ENCODE results near the gene CACTIN.

Gene CACTIN

GRCh38 chr19:3626473-3627350, at the start of gene CACTIN:
Gene CACTIN, minus strand, starts transcription at chr19:3626790. Its CDS starts 28 bp downstream, at chr19:3626762.
- DNase-seq (ENCODE audit: low read depth): peak; percentile 99
- peak within 1 kb of the TSS; percentile 94 for H3K4me3 ChIP-seq (ENCODE audit: low read depth, low read length)

GRCh38 chr19:3674784-3675543, 48.4 kb upstream of the CACTIN start:
- no peak overlapping the region for H3K4me3 ChIP-seq (ENCODE audit: low read depth, low read length)
- DNase-seq (ENCODE audit: low read depth): no peak
- TF ChIP-seq CTCF (conservative IDR thresholded peaks at IDR 0.05; ENCODE audit: low read depth, low read length): no peak

More at GRCh38 chr19:3626473-3627350, at the start of gene CACTIN:
- no peak for TF ChIP-seq CTCF (conservative IDR thresholded peaks at IDR 0.05; ENCODE audit: low read depth, low read length)

GRCh38 chr19:3673506-3674439, 47.2 kb upstream of the CACTIN start:
- H3K4me3 ChIP-seq (ENCODE audit: low read depth, low read length): no peak overlapping the region
- no peak for TF ChIP-seq CTCF (conservative IDR thresholded peaks at IDR 0.05; ENCODE audit: low read depth, low read length)
- no peak for DNase-seq (ENCODE audit: low read depth)

- no peak for DNase-seq (ENCODE audit: low read depth)
- H3K4me3 ChIP-seq (ENCODE audit: low read depth, low read length): no peak overlapping the region
- TF ChIP-seq CTCF (conservative IDR thresholded peaks at IDR 0.05; ENCODE audit: low read depth, low read length): no peak
Measured at GRCh38 chr19:3672993-3673392, 46.4 kb upstream of the CACTIN start.

GRCh38 chr19:3672575-3672948, 46.0 kb upstream of the CACTIN start:
- H3K4me3 ChIP-seq (ENCODE audit: low read depth, low read length): no peak overlapping the region
- no peak for DNase-seq (ENCODE audit: low read depth)
- TF ChIP-seq CTCF (conservative IDR thresholded peaks at IDR 0.05; ENCODE audit: low read depth, low read length): no peak

GRCh38 chr19:3671680-3672574, 45.3 kb upstream of the CACTIN start:
- no peak overlapping the region for H3K4me3 ChIP-seq (ENCODE audit: low read depth, low read length)
- DNase-seq (ENCODE audit: low read depth): peak; percentile 62
- TF ChIP-seq CTCF (conservative IDR thresholded peaks at IDR 0.05; ENCODE audit: low read depth, low read length): peak; percentile 55

Data from choroid plexus epithelial cell (primary cell).